Measurements from ENCODE around the gene TEX2. TPM values are rescaled to one million over a fixed set of nuclear protein-coding genes. Genes with fewer than 3 reads are reported as not detected.
"Not testable (repeated sequence)": the region's sequence is repeated elsewhere in the genome, so short reads cannot be mapped to it uniquely, and the experiment has no call there.

Gene TEX2
- total RNA-seq, 1 donor from 2014 or later, result 77.0 TPM

- not testable (repeated sequence) for DNase-seq (ENCODE audit: low spot score)
These were observed 77.5 kb downstream of the TEX2 start for GRCh38 chr17:64185557-64185956.

GRCh38 chr17:64185101-64185500, 78.0 kb downstream of the TEX2 start:
- DNase-seq (ENCODE audit: low spot score), result no peak

- no peak for DNase-seq (ENCODE audit: low spot score)
These were observed 79.2 kb downstream of the TEX2 start for GRCh38 chr17:64183815-64184214.

- no peak for DNase-seq (ENCODE audit: low spot score)
These were observed 80.6 kb downstream of the TEX2 start for GRCh38 chr17:64182325-64183012.

- DNase-seq (ENCODE audit: low spot score), result no peak
These were observed 82.7 kb downstream of the TEX2 start for GRCh38 chr17:64180089-64181073.

GRCh38 chr17:64179024-64179423, 84.0 kb downstream of the TEX2 start:
- DNase-seq (ENCODE audit: low spot score), result not testable (repeated sequence)

- DNase-seq (ENCODE audit: low spot score), result no peak
These were observed 84.8 kb downstream of the TEX2 start for GRCh38 chr17:64178011-64178825.

- DNase-seq (ENCODE audit: low spot score), result no peak
These were observed 85.6 kb downstream of the TEX2 start for GRCh38 chr17:64177311-64178010.

- DNase-seq (ENCODE audit: low spot score), result no peak
These were observed 86.5 kb downstream of the TEX2 start for GRCh38 chr17:64176556-64176955.

- DNase-seq (ENCODE audit: low spot score), result no peak
These were observed 88.2 kb downstream of the TEX2 start for GRCh38 chr17:64174686-64175456.

- DNase-seq (ENCODE audit: low spot score), result no peak
These were observed 89.4 kb downstream of the TEX2 start for GRCh38 chr17:64173646-64174045.

GRCh38 chr17:64172510-64172909, 90.5 kb downstream of the TEX2 start:
- no peak for DNase-seq (ENCODE audit: low spot score)

GRCh38 chr17:64171041-64171440, 92.0 kb downstream of the TEX2 start:
- no peak for DNase-seq (ENCODE audit: low spot score)

GRCh38 chr17:64170286-64170685, 92.8 kb downstream of the TEX2 start:
- no peak for DNase-seq (ENCODE audit: low spot score)

- not testable (repeated sequence) for DNase-seq (ENCODE audit: low spot score)
These were observed 95.4 kb downstream of the TEX2 start for GRCh38 chr17:64167666-64168065.

GRCh38 chr17:64166876-64167275, 96.2 kb downstream of the TEX2 start:
- DNase-seq (ENCODE audit: low spot score), result no peak

- no peak for DNase-seq (ENCODE audit: low spot score)
These were observed 97.7 kb downstream of the TEX2 start for GRCh38 chr17:64165347-64165746.

- no peak for DNase-seq (ENCODE audit: low spot score)
These were observed 98.3 kb downstream of the TEX2 start for GRCh38 chr17:64164596-64165285.

- no peak for DNase-seq (ENCODE audit: low spot score)
These were observed 99.6 kb downstream of the TEX2 start for GRCh38 chr17:64163468-64163867.

Measured in mesenteric fat pad (tissue), 1 donor.